BE2C (cell line): ENCODE data around the gene CAMKMT.

Experiments
- DNase-seq: peaks from one replicate; pipeline ENCODE4 v3.0.0-alpha.2; 2020
- H3K27me3 ChIP-seq: fragments of 250-450 bp; sonication (Bioruptor Pico); 2 replicates; pipeline ENCODE4 v1.5.1; 2020; ENCODE audit warnings: mild to moderate bottlenecking
- H3K36me3 ChIP-seq: fragments of 250-450 bp; sonication (Bioruptor Pico); 2 replicates; pipeline ENCODE4 v1.5.1; 2020; ENCODE audit warnings: mild to moderate bottlenecking
- H3K4me1 ChIP-seq: fragments of 250-450 bp; sonication (Bioruptor Pico); 2 replicates; pipeline ENCODE4 v1.5.1; 2020
- H3K4me3 ChIP-seq: 2 replicates; pipeline ENCODE4 v1.5.1; 2011; ENCODE audit warnings: low read depth, low read length
- H3K9me3 ChIP-seq: fragments of 250-450 bp; sonication (Bioruptor Pico); 2 replicates; pipeline ENCODE4 v1.5.1; 2020
- TF ChIP-seq, protein P1 (sequence below): IDR thresholded peaks from 2 replicates; pipeline ENCODE4 v1.5.1; 2012; ENCODE audit warnings: mild to moderate bottlenecking, low read depth, low read length

Gene CAMKMT

DNA sequence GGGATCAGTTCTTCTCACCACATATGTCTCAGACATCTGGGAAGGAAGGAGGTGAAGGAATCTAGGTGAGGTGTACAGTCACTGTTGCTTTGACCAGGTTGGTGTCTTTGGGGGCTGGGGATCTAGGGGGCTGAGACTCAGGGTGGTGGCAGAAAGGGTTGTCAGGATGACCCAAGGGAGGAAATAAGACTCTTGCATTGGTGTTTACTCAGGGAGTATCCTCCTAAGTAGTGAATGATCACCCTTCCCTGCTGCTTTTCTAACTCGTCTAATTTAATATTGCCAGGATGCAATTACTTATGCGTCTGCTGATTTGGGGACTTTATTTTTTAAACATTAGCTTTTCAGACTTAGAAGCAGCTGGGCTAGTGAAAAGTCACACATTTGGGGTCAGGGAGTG, 451.9 kb downstream of the CAMKMT start:
- Histone ChIP-seq H3K9me3 (no peaks in the 10 kb centered on the region), H3K4me1 (no peaks in the 10 kb centered on the region), H3K36me3 (no peaks in the 10 kb centered on the region), H3K27me3 (no peaks in the 10 kb centered on the region), H3K4me3 (no peak overlapping the region)
- TF ChIP-seq, protein P1, sequence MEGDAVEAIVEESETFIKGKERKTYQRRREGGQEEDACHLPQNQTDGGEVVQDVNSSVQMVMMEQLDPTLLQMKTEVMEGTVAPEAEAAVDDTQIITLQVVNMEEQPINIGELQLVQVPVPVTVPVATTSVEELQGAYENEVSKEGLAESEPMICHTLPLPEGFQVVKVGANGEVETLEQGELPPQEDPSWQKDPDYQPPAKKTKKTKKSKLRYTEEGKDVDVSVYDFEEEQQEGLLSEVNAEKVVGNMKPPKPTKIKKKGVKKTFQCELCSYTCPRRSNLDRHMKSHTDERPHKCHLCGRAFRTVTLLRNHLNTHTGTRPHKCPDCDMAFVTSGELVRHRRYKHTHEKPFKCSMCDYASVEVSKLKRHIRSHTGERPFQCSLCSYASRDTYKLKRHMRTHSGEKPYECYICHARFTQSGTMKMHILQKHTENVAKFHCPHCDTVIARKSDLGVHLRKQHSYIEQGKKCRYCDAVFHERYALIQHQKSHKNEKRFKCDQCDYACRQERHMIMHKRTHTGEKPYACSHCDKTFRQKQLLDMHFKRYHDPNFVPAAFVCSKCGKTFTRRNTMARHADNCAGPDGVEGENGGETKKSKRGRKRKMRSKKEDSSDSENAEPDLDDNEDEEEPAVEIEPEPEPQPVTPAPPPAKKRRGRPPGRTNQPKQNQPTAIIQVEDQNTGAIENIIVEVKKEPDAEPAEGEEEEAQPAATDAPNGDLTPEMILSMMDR = no peak
- no peak for DNase-seq

GRCh38 chr2:44817256-44817655, 455.5 kb downstream of the CAMKMT start:
- Histone ChIP-seq H3K4me3 (no peak overlapping the region), H3K36me3 (no peaks in the 10 kb centered on the region), H3K4me1 (no peaks in the 10 kb centered on the region), H3K9me3 (no peaks in the 10 kb centered on the region), H3K27me3 (no peaks in the 10 kb centered on the region)
- no peak for DNase-seq
- TF ChIP-seq, protein P1 = no peak

GRCh38 chr2:44817673-44818335, 456.1 kb downstream of the CAMKMT start:
- TF ChIP-seq, protein P1 = no peak
- DNase-seq = no peak
- H3K27me3 ChIP-seq = no peaks in the 10 kb centered on the region

GRCh38 chr2:44819061-44819460, 457.3 kb downstream of the CAMKMT start:
- Histone ChIP-seq H3K36me3 (no peaks in the 10 kb centered on the region), H3K4me1 (no peaks in the 10 kb centered on the region), H3K4me3 (no peak overlapping the region), H3K9me3 (no peaks in the 10 kb centered on the region), H3K27me3 (no peaks in the 10 kb centered on the region)
- TF ChIP-seq, protein P1 = no peak
- DNase-seq = no peak

More at GRCh38 chr2:44817673-44818335, 456.1 kb downstream of the CAMKMT start:
- Histone ChIP-seq H3K36me3 (no peaks in the 10 kb centered on the region), H3K9me3 (no peaks in the 10 kb centered on the region), H3K4me1 (no peaks in the 10 kb centered on the region), H3K4me3 (no peak overlapping the region)

DNA sequence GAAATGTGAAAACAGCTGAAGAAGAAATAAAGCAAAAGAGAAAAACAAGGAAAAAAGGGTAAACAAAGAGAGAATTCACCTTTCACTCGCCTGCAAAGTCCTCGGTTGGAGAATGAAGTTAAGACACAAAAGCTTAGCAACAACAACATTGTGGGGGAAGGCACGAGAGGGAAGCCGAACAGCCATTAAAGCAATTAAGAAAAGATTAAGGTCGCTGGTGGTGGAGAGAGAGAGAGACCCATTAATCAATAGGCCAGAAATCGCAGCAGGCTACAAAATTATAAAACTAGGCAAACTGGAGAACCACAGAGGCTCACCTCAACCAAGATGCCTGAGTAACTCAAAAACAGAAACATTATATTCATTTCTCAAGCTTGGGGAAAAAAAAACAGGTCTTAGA, 459.8 kb downstream of the CAMKMT start:
- Histone ChIP-seq H3K4me1 (no peaks in the 10 kb centered on the region; the same call in 1 of the 2 replicates), H3K9me3 (no peaks in the 10 kb centered on the region), H3K27me3 (no peaks in the 10 kb centered on the region), H3K4me3 (no peak overlapping the region), H3K36me3 (no peaks in the 10 kb centered on the region)
- no peak for DNase-seq
- TF ChIP-seq, protein P1 = no peak

DNA sequence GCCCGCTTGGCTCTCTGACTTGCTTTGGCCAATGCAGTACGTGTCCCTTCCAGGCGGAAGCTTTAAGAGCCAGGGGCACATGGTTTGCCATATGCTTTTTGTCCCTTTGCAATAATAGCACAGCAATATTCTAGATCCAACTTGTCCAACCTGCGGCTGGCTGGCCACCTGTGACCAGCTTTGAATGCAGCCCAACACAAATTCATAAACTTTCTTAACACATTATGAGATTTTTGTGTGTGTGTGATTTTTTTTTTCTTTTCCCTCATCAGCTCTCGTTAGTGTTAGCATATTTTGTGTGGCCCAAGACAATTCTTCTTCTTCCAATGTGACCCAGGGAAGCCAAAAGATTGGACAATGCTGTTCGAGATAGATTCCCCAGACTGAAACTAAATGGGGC, 460.4 kb downstream of the CAMKMT start:
- Histone ChIP-seq H3K4me3 (no peak overlapping the region), H3K4me1 (no peaks in the 10 kb centered on the region; the same call in 1 of the 2 replicates), H3K9me3 (no peaks in the 10 kb centered on the region), H3K36me3 (no peaks in the 10 kb centered on the region), H3K27me3 (no peaks in the 10 kb centered on the region)
- DNase-seq = no peak
- TF ChIP-seq, protein P1 = no peak
